Left lobe of liver (tissue), 2 donors: ENCODE results near the gene IBTK. TPM values are rescaled to one million over a fixed set of nuclear protein-coding genes. Genes with fewer than 3 reads are reported as not detected.
A peak's percentile ranks its signal among the peaks of the same experiment; 100 is the strongest.
"Not testable (repeated sequence)": the region's sequence is repeated elsewhere in the genome, so short reads cannot be mapped to it uniquely, and the experiment has no call there.

Experiments
- ATAC-seq: fragments of 200-7000 bp; cut with Tn5 transposase; one replicate; pipeline ENCODE4 v1.9.1; 2020; ENCODE audit warnings: mild to moderate bottlenecking, moderate library complexity
- DNase-seq: peaks from one replicate; pipeline ENCODE4 v3.0.0-alpha.2; 2020; ENCODE audit warnings: low spot score
- total RNA-seq: library from RNA; stranded (reverse); gene quantifications from one replicate; pipeline ENCODE4 v1.2.1, GENCODE V29; 2021
- donor health status: DM: no; HTN: no; CAD: no; lungs with moderate emphysema.
- donor health status: DM: no; HTN: yes; CAD: no.

IBTK gene
- total RNA-seq, 1 donor from 2014 or later: 27.7 TPM

DNA sequence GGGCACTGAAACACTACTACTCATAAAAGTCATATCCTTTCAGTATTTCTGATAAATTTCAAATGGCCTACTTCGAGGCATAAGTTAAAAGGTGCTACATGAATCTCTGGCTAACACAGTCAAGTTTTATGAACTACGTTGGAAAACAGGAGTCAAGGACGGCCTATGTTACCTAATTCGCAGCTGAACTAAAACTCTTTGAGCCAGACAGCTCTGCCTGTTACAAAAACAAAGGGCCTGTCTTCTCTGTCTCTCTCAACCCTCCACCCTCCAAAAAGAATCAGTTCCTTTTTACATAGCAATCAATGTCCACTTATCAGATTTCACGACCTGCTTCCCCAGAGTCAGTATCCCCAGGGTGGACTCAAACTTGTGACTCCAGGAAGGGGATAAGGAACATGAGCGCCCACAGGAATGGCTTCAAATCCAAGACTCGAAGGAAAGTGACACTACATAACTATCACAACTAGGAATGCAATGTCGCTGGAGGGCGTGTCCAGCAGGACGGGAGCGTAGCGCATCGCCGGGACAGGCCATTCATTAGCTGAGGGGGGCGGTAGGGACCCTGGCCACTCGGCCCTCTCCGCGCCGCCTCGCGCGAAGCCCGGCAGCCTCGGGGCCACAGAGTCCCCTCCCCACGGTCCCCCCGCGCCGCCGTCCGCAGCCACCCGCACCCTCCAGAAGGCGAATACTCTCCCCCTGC, 591 bp downstream of the IBTK start:
- DNase-seq: no peak

GRCh38 chr6:82246370-82246769, 1.2 kb downstream of the IBTK start:
- ATAC-seq (no peak), DNase-seq (no peak)

More for the DNA sequence above, 591 bp downstream of the IBTK start:
- ATAC-seq: peak; percentile 62

DNA sequence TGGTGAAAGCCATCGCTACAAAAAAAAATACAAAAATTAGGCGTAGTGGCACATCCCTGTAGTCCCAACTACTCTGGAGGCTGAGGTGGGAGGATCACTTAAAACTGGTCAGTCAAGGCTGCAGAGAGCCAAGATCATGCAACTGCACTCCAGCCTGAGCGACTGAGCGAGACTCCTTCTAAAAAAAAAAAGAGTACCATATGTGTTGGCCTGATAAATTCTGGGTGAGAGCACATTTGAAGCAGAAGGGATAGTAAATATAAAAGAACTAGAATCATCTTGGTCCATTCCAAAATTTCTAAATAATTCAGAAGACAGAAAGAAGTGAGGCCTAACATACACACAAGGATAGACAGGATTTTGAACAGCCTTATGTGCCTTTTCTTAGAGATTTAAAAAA, 2.2 kb downstream of the IBTK start:
- ATAC-seq: no peak
- no peak for DNase-seq

GRCh38 chr6:82243884-82244283, 3.7 kb downstream of the IBTK start:
- ATAC-seq: no peak
- DNase-seq: no peak

GRCh38 chr6:82240186-82240585, 7.4 kb downstream of the IBTK start:
- DNase-seq (no peak), ATAC-seq (no peak)

DNA sequence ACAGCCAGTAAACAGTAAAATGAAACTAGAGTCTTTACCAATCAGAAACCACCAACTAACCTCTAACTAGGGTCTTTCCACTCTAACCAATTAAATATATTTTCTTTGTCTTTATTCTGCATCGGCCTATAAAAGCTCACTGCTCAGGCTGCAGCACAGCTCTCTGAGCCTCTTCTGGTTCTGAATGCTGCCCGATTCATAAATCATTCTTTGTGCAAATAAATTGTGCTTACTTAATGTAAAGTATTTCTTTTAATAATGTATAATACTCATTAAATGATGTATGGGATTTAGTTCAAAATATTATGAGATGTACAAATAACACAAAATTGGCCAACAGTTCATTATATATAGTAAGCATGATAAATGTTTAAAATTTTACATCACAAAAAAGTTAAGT, 7.9 kb downstream of the IBTK start:
- ATAC-seq (no peak), DNase-seq (no peak)

GRCh38 chr6:82237013-82237412, 10.5 kb downstream of the IBTK start:
- no peak for ATAC-seq
- no peak for DNase-seq

DNA sequence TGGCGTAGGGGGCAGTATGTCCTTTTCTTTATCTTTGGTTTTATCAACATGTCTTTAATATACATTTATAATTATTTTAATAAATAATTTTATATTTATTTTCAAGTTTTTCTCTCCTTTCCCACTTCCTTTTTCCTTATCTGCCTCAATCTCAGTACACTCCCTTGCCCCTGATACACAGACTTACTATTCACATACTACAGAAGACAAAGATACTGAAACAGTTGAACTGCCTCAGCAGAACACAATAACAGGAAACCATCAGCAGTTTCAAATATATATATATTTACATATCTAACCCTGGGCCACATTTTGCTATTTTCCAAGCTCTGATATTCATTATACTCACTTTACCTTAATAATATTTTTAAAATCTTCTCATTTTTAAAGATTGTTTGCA, 19.8 kb downstream of the IBTK start:
- no peak for DNase-seq
- no peak for ATAC-seq

GRCh38 chr6:82220167-82220566, 27.4 kb downstream of the IBTK start:
- no peak for ATAC-seq

DNA sequence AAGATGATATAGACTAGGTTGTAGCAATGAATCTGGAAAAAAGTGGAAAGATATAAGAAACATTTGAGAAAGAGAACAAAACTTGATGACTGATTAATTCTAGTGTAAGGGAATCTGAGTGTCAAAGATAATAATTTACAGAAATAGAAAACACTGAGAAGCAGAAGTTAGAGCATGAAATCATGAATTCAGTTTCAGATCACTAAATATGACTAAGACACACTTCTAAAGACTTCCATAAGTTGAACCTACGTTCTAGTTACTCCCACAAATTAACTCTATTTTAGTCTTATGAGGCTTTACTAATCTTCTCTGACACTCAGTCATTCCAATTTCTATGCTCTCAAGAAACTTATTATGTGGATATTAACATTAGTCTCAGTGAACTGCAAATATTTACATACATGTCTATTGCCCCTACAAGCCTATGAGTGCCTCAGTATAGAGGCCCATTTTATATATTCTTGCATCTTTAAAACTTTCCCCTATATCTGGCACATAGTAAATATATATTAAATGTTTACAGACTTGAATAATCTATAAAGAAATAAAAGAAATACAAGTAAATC, 30.4 kb downstream of the IBTK start:
- no peak for DNase-seq
- ATAC-seq: no peak

More at GRCh38 chr6:82220167-82220566, 27.4 kb downstream of the IBTK start:
- DNase-seq: no peak

GRCh38 chr6:82216549-82216948, 31.0 kb downstream of the IBTK start:
- DNase-seq (no peak), ATAC-seq (no peak)

GRCh38 chr6:82211326-82211725, 36.2 kb downstream of the IBTK start:
- DNase-seq (no peak), ATAC-seq (no peak)

- ATAC-seq (no peak), DNase-seq (no peak)
These were observed 38.6 kb downstream of the IBTK start for GRCh38 chr6:82208913-82209312.

GRCh38 chr6:82205930-82206392, 41.6 kb downstream of the IBTK start:
- peak; percentile 60 for ATAC-seq
- DNase-seq: no peak

DNA sequence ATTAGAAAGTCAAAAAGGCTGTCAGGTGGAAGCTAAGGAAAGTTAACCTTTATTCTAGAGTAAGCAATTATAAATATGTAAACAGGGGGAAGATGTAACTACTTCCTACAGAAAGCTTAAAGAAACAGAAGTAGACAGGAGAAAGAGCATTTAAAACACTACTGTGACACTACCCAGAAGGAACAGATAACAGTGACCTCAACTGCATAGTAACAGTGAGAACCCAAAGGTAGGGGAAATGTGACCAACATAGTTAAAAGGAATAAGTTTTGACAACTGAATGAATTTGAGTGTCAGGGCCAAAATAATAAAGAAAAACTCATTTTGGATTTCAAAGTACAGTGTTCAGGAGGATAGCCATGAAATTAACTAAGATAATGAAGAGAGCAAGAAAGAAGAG, 43.5 kb downstream of the IBTK start:
- no peak for ATAC-seq
- no peak for DNase-seq

GRCh38 chr6:82197784-82198183, 49.8 kb downstream of the IBTK start:
- DNase-seq (no peak), ATAC-seq (no peak)

- not testable (repeated sequence) for DNase-seq, ATAC-seq
These were observed 50.3 kb downstream of the IBTK start for GRCh38 chr6:82197245-82197644.

DNA sequence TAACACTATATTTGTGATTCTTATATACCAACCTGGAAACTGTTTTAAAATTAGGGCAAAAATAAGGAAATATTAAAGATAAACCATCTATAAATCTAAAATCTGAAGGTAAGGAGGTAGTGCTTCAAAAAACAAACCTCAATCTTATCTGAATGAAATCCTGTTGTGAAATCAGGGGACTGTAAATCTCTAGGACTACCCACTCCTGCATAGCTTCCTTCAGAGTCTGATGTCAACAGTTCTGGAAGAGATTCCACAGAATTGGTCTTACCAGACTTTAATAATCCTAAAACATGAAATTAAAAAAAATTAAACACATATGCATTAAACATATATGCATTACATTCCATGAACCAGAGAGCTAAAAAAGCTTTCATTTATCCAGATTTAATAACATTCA, 51.4 kb downstream of the IBTK start:
- ATAC-seq (no peak), DNase-seq (no peak)

GRCh38 chr6:82195619-82196018, 51.9 kb downstream of the IBTK start:
- DNase-seq: no peak
- no peak for ATAC-seq

DNA sequence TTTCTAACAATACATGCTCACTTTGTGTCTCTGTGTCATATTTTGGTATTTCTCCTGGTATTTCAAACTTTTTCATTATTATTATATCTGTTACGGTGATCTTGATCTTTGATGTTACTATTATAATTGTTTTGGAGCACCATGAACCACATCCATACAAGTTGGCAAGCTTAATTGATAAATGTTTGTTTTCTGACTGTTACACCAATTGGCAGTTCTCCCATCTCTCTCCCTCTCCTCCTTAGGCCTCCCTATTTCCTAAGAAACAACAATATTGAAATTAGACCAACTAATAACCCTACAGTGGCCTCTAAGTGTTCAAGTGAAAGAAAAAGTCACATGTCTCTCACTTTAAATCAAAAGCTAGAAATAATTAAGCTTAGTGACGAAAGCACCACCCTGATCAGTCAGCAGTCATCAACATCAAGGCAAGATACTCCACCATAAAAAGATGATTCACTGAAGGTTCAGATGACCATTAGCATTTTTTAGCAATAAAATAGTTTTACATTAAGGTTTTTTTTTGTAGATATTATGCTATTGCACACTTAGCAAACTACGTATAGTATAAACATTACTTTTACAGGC, 61.5 kb downstream of the IBTK start:
- peak; percentile 78 for ATAC-seq
- DNase-seq: no peak

DNA sequence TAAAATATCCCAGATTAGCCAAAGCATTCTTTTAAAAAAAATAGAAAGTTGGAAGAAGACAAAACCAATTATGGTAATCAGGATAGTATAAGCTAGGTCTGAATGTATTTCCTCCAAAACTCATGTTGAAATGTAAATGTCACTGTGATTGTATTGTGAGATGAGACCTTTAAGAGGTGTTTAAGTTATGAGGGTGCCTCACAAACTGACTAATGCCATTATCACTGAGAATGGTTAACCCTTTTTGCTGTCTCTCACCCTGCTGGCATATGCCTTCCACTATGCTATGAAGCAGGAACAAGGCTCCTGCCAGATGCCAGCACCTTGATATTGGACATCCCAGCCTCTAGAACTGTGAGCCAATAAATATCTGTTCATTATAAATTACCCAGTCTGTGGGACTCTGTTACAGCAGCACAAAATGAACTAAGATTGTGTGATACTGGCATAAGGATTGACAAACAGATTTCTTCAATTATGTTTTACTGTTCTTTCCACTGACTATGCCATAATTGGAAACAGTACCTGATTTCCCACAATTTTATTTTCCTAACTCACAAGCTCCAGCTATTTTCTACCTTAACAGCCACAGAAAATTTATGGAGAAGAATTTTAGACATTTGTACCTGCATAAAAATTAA, 63.8 kb downstream of the IBTK start:
- ATAC-seq: no peak

DNA sequence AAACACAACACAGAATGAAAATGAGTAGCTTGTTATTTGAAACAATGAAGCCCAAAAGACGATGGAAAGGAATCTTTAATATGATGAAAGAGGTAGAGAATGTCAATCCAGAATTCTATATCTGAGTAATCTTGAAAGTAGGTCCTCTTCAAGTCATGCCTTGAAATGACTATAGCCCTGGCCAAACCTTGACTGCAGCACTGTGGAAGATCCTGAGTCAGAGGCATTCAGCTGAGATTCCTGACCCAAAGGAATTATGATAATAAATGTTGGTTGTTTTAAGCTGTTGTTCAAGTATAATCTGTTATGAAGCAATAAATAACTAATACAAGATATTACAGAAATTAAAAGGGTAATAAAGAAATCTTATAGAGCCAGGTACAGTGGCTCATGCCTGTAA, 64.8 kb downstream of the IBTK start:
- no peak for DNase-seq
- ATAC-seq: no peak

More for the DNA sequence above, 63.8 kb downstream of the IBTK start:
- no peak for DNase-seq
